GM23338 (cell line): Measurements from ENCODE around the gene KLHL18. TPM values are rescaled to one million over a fixed set of nuclear protein-coding genes. Genes with fewer than 3 reads are reported as not detected.
"Not testable (repeated sequence)": the region's sequence is repeated elsewhere in the genome, so short reads cannot be mapped to it uniquely, and the experiment has no call there.

Experiments used
- ATAC-seq: fragments of 200-7000 bp; cut with Tn5 transposase; 3 replicates; pipeline ENCODE4 v1.9.1; 2020
- DNase-seq: peaks from one replicate; pipeline ENCODE4 v3.0.0-alpha.2; 2015; ENCODE audit warnings: low spot score
- H2AFZ ChIP-seq: fragments of 200-600 bp; sonication (generic); 2 replicates; pipeline ENCODE4 v1.8.0; 2016; ENCODE audit warnings: antibody characterized with exemption, mild to moderate bottlenecking, moderate library complexity
- H3F3A ChIP-seq: fragments of 200-600 bp; sonication (generic); replicated peaks from 2 replicates; pipeline ENCODE4 v1.8.0; 2017; ENCODE audit warnings: antibody characterized with exemption, mixed run types, low read depth
- H3K27ac ChIP-seq: fragments of 200-600 bp; sonication (generic); 2 replicates; pipeline ENCODE4 v1.6.1; 2016; ENCODE audit warnings: low read depth
- H3K27me3 ChIP-seq: fragments of 200-600 bp; sonication (generic); 2 replicates; pipeline ENCODE4 v1.8.0; 2016; ENCODE audit warnings: mild to moderate bottlenecking, mixed run types, moderate library complexity; ENCODE audit not compliant: insufficient read depth
- H3K36me3 ChIP-seq: fragments of 200-600 bp; sonication (generic); 2 replicates; pipeline ENCODE4 v1.8.0; 2016; ENCODE audit warnings: mild to moderate bottlenecking; ENCODE audit not compliant: insufficient read depth
- H3K4me1 ChIP-seq: fragments of 200-600 bp; sonication (generic); 2 replicates; pipeline ENCODE4 v1.8.0; 2016; ENCODE audit warnings: mild to moderate bottlenecking, moderate library complexity; ENCODE audit not compliant: insufficient read depth
- H3K4me2 ChIP-seq: fragments of 200-600 bp; sonication (generic); 2 replicates; pipeline ENCODE4 v1.7.1; 2017; ENCODE audit warnings: mixed run types
- H3K4me3 ChIP-seq: fragments of 200-600 bp; sonication (generic); 2 replicates; pipeline ENCODE4 v1.6.1; 2016; ENCODE audit warnings: mixed run types
- H3K79me2 ChIP-seq: fragments of 200-600 bp; sonication (generic); replicated peaks from 2 replicates; pipeline ENCODE4 v1.8.0; 2017; ENCODE audit warnings: mild to moderate bottlenecking; ENCODE audit not compliant: insufficient read depth
- H3K9me2 ChIP-seq: fragments of 200-600 bp; sonication (generic); 2 replicates; pipeline ENCODE4 v1.8.0; 2017; ENCODE audit not compliant: insufficient read depth
- H4K20me1 ChIP-seq: fragments of 200-600 bp; sonication (generic); replicated peaks from 2 replicates; pipeline ENCODE4 v1.8.0; 2017; ENCODE audit warnings: mild to moderate bottlenecking; ENCODE audit not compliant: insufficient read depth
- H3K27ac Mint-ChIP-seq: 2 replicates; pipeline ENCODE4 v1.8.0; 2020; ENCODE audit warnings: inconsistent platforms, mild to moderate bottlenecking, moderate library complexity, mixed read lengths
- H3K27me3 Mint-ChIP-seq: 3 replicates; pipeline ENCODE4 v1.8.0; 2022; ENCODE audit warnings: low read depth, mild to moderate bottlenecking, moderate library complexity, mixed read lengths, inconsistent platforms; ENCODE audit not compliant: insufficient read depth, poor library complexity
- H3K36me3 Mint-ChIP-seq: 3 replicates; pipeline ENCODE4 v1.8.0; 2021; ENCODE audit warnings: low read depth, mild to moderate bottlenecking, inconsistent platforms, moderate library complexity, mixed read lengths
- H3K4me1 Mint-ChIP-seq: 3 replicates; pipeline ENCODE4 v1.8.0; 2020; ENCODE audit warnings: mild to moderate bottlenecking, inconsistent platforms, mixed read lengths
- H3K4me3 Mint-ChIP-seq: 3 replicates; pipeline ENCODE4 v1.8.0; 2021; ENCODE audit warnings: moderate library complexity, mild to moderate bottlenecking, inconsistent platforms, mixed read lengths
- H3K9me3 Mint-ChIP-seq: 3 replicates; pipeline ENCODE4 v1.8.0; 2020; ENCODE audit warnings: moderate library complexity, mild to moderate bottlenecking, inconsistent platforms, mixed read lengths
- CREB1 ChIP-seq: fragments of 250-450 bp; sonication (Bioruptor Pico); IDR thresholded peaks from 2 replicates; pipeline ENCODE4 v1.5.0; 2020; ENCODE audit warnings: low read depth, mild to moderate bottlenecking, moderate library complexity
- EZH2 ChIP-seq: fragments of 200-600 bp; sonication (generic); IDR thresholded peaks from one replicate; pipeline ENCODE4 v1.8.0; 2017; ENCODE audit warnings: antibody characterized with exemption, mild to moderate bottlenecking, low read depth; ENCODE audit not compliant: unreplicated experiment
- EZH2phosphoT487 ChIP-seq: fragments of 200-600 bp; sonication (generic); IDR thresholded peaks from one replicate; pipeline ENCODE4 v1.8.1; 2018; ENCODE audit warnings: antibody characterized with exemption; ENCODE audit not compliant: unreplicated experiment
- NANOG ChIP-seq: IDR thresholded peaks from 2 replicates; pipeline ENCODE4 v1.6.1; 2016; ENCODE audit warnings: antibody characterized with exemption, borderline replicate concordance
- POLR2AphosphoS5 ChIP-seq: IDR thresholded peaks from 2 replicates; pipeline ENCODE4 v1.6.1; 2016; ENCODE audit warnings: antibody characterized with exemption, low read depth
- ZNF114 ChIP-seq: fragments of 250-450 bp; sonication (Bioruptor Pico); IDR thresholded peaks from 2 replicates; pipeline ENCODE4 v1.5.0; 2020; ENCODE audit warnings: mild to moderate bottlenecking, moderate library complexity
- ZNF331 ChIP-seq: fragments of 250-450 bp; sonication (Bioruptor Pico); IDR thresholded peaks from 2 replicates; pipeline ENCODE4 v1.5.0; 2020; ENCODE audit warnings: low read depth, mild to moderate bottlenecking, moderate library complexity
- polyA plus RNA-seq: library from polyadenylated mRNA; unstranded; fragments of >200 nt; fragmentation: Nextera tagmentation; extraction: Ambion mirVana; gene quantifications from 2 replicates; pipeline ENCODE4 v1.2.1, GENCODE V29; 2016
- total RNA-seq: library from RNA; depleted of rRNA; stranded (reverse); fragments of >200 nt; shearing (Covaris generic); gene quantifications from 2 replicates; pipeline ENCODE4 v1.2.3, GENCODE V29; 2014
- TF ChIP-seq, protein P1 (sequence below), 2 experiments: fragments of 200-600 bp in 1 of 2; sonication (generic) in 1 of 2; conservative IDR thresholded peaks; 2 replicates each; pipeline versions ENCODE4 v1.5.1 to v1.6.1; 2016 to 2017; ENCODE audit warnings: antibody characterized with exemption in 2 of 2, low read depth in 2 of 2, mild to moderate bottlenecking in 2 of 2, moderate library complexity in 1 of 2
- TF ChIP-seq, protein P2 (sequence below): fragments of 250-450 bp; sonication (Bioruptor Pico); IDR thresholded peaks from 2 replicates; pipeline ENCODE4 v1.5.0; 2020; ENCODE audit warnings: mild to moderate bottlenecking, moderate library complexity

KLHL18 gene
- total and polyA plus RNA-seq, 2 experiments from 2014 or later, result 11.3 to 18.1 TPM

DNA sequence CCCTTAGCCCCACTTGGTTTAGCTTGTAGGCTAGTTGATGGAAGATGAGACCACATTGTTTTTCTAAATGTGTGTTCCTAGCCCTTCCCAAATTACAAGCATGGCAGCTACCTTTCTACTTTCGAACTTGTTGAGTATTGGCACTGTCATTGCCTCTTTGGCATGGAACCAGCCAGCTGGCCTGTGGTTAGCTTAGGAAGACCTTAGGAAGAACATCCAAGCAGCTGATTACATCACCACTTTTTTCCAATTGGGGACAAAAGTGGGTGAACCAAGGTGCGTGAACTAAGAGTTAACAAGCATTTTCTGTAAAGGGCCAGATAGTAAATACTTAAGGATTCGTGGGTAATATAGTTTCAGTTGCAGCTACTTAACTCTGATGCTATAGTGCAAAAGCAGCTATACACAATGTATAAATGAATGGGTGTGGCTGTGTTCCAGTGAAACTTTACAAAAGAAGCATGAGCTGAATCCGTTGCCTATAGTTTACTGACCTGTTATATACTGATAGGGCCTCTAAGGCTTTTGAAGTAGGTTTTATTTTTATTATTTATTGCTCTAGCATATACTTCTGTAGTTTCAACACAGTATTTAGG lies 8.5 kb downstream of the KLHL18 start:
- Histone ChIP-seq H3K4me2 (no peak overlapping the region), H3K27ac (0 out of 2 replicates have a peak overlapping the region, but pooled peaks have one; percentile 45), H3K9me2 (no peaks in the 10 kb centered on the region), H3K36me3 (no peaks in the 10 kb centered on the region; the same call in 1 of the 2 replicates), H2AFZ (no peak overlapping the region), H4K20me1 (peaks cover 47% of the 10 kb centered on the region), H3F3A (0 out of 2 replicates have a peak, but pooled peaks cover 5% of the 10 kb centered on the region), H3K79me2 (peaks cover 98% of the 10 kb centered on the region), H3K4me1 (no peaks in the 10 kb centered on the region; the same call in 1 of the 2 replicates), H3K4me3 (no peak overlapping the region), H3K27me3 (no peaks in the 10 kb centered on the region)
- H3K36me3 Mint-ChIP-seq, result peaks cover 16% of the 10 kb centered on the region
- DNase-seq, result no peak
- H3K27ac Mint-ChIP-seq, result no peak overlapping the region
- H3K4me3 Mint-ChIP-seq, result no peak overlapping the region
- H3K27me3 Mint-ChIP-seq, result peaks cover 3% of the 10 kb centered on the region
- no peak for TF ChIP-seq ZNF331 (CRISPR knock-in tag)
- TF ChIP-seq, protein P1, sequence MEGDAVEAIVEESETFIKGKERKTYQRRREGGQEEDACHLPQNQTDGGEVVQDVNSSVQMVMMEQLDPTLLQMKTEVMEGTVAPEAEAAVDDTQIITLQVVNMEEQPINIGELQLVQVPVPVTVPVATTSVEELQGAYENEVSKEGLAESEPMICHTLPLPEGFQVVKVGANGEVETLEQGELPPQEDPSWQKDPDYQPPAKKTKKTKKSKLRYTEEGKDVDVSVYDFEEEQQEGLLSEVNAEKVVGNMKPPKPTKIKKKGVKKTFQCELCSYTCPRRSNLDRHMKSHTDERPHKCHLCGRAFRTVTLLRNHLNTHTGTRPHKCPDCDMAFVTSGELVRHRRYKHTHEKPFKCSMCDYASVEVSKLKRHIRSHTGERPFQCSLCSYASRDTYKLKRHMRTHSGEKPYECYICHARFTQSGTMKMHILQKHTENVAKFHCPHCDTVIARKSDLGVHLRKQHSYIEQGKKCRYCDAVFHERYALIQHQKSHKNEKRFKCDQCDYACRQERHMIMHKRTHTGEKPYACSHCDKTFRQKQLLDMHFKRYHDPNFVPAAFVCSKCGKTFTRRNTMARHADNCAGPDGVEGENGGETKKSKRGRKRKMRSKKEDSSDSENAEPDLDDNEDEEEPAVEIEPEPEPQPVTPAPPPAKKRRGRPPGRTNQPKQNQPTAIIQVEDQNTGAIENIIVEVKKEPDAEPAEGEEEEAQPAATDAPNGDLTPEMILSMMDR (conservative IDR thresholded peaks at IDR 0.05; ENCODE audit: low read depth in 2 of 2), result no peak
- no peak for TF ChIP-seq EZH2phosphoT487
- TF ChIP-seq, protein P2, sequence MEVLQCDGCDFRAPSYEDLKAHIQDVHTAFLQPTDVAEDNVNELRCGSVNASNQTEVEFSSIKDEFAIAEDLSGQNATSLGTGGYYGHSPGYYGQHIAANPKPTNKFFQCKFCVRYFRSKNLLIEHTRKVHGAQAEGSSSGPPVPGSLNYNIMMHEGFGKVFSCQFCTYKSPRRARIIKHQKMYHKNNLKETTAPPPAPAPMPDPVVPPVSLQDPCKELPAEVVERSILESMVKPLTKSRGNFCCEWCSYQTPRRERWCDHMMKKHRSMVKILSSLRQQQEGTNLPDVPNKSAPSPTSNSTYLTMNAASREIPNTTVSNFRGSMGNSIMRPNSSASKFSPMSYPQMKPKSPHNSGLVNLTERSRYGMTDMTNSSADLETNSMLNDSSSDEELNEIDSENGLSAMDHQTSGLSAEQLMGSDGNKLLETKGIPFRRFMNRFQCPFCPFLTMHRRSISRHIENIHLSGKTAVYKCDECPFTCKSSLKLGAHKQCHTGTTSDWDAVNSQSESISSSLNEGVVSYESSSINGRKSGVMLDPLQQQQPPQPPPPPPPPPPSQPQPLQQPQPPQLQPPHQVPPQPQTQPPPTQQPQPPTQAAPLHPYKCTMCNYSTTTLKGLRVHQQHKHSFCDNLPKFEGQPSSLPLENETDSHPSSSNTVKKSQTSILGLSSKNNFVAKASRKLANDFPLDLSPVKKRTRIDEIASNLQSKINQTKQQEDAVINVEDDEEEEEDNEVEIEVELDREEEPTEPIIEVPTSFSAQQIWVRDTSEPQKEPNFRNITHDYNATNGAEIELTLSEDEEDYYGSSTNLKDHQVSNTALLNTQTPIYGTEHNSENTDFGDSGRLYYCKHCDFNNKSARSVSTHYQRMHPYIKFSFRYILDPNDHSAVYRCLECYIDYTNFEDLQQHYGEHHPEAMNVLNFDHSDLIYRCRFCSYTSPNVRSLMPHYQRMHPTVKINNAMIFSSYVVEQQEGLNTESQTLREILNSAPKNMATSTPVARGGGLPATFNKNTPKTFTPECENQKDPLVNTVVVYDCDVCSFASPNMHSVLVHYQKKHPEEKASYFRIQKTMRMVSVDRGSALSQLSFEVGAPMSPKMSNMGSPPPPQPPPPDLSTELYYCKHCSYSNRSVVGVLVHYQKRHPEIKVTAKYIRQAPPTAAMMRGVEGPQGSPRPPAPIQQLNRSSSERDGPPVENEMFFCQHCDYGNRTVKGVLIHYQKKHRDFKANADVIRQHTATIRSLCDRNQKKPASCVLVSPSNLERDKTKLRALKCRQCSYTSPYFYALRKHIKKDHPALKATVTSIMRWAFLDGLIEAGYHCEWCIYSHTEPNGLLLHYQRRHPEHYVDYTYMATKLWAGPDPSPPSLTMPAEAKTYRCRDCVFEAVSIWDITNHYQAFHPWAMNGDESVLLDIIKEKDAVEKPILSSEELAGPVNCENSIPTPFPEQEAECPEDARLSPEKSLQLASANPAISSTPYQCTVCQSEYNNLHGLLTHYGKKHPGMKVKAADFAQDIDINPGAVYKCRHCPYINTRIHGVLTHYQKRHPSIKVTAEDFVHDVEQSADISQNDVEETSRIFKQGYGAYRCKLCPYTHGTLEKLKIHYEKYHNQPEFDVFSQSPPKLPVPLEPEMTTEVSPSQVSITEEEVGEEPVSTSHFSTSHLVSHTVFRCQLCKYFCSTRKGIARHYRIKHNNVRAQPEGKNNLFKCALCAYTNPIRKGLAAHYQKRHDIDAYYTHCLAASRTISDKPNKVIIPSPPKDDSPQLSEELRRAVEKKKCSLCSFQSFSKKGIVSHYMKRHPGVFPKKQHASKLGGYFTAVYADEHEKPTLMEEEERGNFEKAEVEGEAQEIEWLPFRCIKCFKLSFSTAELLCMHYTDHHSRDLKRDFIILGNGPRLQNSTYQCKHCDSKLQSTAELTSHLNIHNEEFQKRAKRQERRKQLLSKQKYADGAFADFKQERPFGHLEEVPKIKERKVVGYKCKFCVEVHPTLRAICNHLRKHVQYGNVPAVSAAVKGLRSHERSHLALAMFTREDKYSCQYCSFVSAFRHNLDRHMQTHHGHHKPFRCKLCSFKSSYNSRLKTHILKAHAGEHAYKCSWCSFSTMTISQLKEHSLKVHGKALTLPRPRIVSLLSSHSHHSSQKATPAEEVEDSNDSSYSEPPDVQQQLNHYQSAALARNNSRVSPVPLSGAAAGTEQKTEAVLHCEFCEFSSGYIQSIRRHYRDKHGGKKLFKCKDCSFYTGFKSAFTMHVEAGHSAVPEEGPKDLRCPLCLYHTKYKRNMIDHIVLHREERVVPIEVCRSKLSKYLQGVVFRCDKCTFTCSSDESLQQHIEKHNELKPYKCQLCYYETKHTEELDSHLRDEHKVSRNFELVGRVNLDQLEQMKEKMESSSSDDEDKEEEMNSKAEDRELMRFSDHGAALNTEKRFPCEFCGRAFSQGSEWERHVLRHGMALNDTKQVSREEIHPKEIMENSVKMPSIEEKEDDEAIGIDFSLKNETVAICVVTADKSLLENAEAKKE (CRISPR knock-in tag), result no peak
- no peak for TF ChIP-seq ZNF114
- TF ChIP-seq POLR2AphosphoS5, result no peak
- TF ChIP-seq CREB1 (CRISPR knock-in tag), result no peak
- TF ChIP-seq EZH2, result no peak
- TF ChIP-seq NANOG, result no peak
- no peak for ATAC-seq
- H3K9me3 Mint-ChIP-seq, result no peaks in the 10 kb centered on the region
- H3K4me1 Mint-ChIP-seq, result peaks cover 15% of the 10 kb centered on the region

DNA sequence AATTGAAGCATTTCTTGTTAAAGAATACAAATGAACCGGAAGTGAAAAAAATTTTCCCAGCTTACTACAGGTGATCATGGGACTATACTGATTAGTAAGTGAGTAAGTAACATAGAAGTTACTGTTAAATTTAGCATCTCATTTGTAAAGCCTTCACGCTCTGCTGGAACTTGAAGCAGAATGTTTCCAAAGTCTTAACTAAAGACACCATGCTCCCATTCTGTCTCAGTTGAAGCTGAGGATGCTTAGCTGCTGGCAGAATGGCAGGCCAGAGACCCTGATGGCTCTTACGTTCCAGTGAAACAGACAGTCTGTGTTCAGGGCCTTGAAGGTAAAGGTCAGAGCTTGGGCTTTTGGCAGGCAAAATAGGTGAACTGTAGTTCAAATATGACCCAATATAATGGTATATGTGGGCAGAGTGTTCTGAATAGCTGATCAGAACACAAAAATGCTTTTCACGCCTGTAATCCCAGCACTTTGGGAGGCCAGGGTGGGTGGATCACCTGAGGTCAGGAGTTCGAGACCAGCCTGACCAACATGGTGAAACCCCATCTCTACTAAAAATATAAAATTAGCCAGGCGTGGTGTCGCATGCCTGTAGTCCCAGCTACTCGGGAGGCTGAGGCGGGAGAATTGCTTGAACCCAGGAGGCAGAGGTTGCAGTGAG lies 9.1 kb downstream of the KLHL18 start:
- H3K27ac Mint-ChIP-seq, H3K4me3 Mint-ChIP-seq, H3K9me3 Mint-ChIP-seq, H3K27ac ChIP-seq, H3K4me3 ChIP-seq, H3K27me3 ChIP-seq, ATAC-seq, H3K9me2 ChIP-seq, H3K4me1 ChIP-seq, H3K36me3 ChIP-seq, H3F3A ChIP-seq, DNase-seq, H2AFZ ChIP-seq, H3K4me2 ChIP-seq, H3K27me3 Mint-ChIP-seq: not testable (repeated sequence)
- Histone ChIP-seq H3K79me2 (peaks cover 98% of the 10 kb centered on the region), H4K20me1 (peaks cover 47% of the 10 kb centered on the region)
- peaks cover 20% of the 10 kb centered on the region for H3K4me1 Mint-ChIP-seq
- H3K36me3 Mint-ChIP-seq, result peaks cover 16% of the 10 kb centered on the region
